Measurements from ENCODE around the gene CRHR1.

CRHR1 gene

DNA sequence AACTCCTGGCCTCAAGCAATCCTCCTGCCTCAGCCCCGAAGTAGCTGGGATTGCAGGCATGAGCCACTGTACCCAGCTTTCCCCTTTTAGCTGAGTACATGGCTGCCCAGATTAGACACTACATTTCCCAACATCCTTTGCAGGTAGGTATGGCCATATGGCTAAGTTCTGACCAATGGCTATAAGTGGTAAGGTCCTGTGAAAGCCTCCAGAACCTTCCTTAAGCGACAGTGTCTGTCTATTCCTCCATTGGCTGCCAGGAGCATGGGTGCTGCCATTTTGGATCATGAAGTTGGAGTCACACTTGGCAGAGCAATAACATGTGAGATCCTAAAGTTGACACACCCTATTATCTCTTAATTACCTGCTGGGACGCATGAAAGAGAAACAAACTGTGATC is 24.4 kb upstream of the CRHR1 start:
- DNase-seq, result no peak

DNA sequence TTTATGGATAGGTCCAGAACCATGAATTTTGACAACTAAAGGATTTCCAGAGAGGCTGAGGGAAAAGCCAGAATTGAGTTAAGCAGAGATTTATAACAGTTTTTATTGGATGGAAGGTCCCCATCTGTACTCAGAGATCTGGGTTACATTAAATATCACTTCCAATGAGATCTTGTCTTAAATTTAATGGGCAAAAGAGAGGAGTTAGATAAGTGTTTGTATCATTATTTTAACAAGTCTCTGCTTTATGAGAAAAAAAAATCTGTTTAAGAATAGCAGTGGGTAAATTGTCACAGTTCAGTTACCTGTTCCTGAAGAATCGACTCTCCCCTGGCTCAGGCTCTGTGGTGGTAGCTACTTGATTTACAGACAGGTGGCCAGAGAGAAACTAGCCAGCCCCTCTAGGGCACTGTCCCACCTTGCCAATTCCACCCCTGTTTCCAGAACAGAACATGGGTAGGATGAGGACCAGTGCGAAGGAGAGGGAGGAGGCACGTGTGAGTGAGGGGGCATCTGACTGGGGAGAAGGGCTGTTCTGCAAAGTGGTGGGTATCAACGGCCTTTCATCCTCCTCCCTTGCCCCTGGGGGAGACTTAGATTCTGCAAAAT is 22.1 kb upstream of the CRHR1 start:
- DNase-seq, result no peak

DNA sequence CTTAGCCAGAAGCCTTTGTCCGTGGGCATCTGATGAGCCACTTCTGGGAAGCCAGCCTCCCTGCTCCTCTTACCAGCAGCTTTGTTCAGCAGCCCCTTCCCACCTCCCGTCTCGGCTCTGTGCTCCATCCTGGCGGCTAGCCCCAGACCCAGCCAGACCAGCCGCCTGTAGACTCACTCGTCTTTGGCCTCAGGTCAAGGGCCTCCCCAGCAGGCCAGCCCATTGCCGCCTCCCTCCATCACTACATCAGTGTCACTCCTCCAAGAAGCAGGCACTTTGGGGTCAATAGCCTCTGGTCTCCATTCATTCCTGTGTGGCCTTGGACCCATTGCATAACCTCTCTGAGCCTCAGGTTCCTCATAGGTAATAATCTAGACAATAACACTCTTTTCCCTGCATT is 20.9 kb upstream of the CRHR1 start:
- DNase-seq, result no peak

DNA sequence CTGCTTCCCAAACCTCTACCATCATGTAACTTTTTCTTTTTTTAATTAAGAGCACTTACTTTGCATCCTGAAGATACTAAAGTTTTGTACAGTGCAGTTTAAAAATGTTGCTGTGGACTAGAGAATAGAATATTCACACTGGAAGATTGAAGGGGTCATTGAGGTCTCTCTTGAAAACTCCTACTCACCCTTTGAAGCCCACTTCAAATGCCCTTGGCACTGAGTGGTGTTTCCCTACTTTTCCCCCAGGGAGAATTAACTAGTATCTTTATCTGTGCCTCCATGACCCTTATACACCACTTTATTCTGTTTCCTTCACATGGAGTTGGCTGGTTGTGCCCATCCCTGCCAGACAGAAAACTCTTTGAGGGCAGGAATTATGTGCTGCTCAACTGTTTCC is 19.6 kb upstream of the CRHR1 start:
- no peak for DNase-seq

DNA sequence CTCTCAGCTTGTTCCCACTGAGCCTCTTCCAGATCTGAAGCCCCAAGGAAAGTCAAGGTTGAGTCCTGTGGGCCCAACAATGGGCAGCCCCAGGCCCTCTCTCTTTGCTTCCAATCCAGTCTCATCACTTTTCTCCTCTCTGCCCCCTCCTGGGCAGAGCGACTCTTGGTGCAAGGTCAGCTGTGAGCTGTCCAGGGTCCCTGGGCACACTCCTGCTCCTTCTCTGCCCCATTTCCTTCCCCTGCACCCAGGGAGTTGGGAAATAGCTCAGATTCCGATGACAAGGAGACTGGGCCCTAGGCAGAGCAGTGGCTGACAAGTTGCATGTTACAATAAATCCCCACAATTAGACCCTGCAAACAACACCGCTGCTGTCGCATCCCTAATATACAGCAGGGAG is 16.1 kb upstream of the CRHR1 start:
- peak; percentile 6 for DNase-seq

DNA sequence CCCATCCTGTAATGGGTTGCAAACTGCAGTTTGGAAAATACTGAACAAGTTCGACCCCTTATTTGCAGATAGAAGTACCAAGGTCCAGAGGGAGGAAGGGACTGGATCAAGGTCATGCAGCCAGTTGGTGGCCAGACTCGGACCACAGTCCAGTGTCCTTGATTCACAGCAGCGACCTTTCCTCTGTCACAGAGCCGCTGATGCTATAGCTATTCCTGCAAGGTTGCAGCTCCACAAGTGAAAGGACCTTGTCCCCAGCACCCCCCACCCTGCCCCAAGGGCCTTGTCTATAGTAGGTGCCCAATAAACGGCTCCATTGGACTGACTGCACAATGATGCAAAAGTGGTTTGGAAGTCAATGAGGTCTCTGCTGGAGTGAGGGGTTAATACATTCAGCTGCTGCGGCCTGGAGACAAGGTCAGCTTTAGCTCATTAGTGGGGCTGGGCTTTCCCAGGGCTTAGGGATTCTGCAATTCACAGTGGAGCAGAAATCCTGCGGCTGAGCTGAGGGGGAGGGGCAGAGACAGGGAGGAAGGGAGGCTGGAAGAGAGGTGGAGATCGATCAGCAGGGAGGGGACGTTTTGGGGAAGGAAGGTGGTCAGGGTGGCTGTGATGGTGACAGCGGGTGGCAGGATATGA is 13.4 kb upstream of the CRHR1 start:
- no peak for DNase-seq

DNA sequence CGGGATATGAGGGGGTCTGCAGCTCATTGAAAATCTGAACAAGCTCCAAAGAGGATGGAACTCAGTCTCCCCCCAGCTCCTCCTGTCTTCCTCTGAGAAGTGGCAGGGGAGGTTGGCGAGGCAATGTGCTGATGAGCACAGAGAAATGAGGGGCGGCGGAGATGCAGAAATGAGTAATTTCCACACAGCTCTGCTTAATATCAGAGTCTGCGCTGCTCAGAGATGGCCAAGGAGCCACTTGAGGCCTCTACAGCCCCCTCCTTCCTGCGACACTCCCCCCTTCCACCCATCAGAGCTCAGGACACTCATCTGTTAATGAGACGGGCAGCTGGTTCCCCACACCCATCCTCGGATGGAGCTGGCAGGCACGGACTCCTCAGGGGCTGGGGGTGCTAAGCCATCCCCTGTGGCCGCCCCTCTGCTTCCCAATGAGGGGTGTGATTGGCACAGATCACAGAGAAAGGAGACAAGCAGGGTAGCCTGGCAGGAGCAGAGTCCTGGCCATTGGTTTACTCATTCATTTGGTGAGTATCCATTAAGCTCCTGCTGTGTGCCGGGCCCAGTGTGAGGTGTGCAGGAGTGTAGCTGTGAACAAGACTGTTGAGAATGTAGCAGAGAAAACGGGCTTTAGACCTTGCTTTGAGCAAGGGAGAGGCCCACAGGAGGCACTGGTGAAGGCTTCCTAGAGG is 12.7 kb upstream of the CRHR1 start:
- DNase-seq, result no peak

DNA sequence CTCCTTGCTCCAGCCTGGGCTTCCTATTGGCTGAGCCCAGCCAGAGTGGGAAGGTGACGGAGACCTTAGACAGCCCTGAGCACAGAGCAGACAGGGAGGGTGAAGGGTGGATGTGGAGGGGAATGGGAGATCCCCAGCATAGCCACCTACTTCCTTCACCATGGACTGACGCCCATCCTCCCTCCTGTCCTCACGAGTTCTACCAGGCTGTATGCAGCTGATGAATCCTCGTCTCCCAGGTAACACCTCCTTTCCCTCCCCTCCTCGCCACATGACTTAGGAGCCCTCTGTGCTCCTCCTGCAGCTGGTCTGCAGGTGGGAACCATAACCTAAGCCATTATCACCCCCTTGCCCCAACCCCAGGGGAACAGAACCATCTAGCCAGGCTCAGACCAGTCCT is 9.0 kb upstream of the CRHR1 start:
- DNase-seq, result no peak

DNA sequence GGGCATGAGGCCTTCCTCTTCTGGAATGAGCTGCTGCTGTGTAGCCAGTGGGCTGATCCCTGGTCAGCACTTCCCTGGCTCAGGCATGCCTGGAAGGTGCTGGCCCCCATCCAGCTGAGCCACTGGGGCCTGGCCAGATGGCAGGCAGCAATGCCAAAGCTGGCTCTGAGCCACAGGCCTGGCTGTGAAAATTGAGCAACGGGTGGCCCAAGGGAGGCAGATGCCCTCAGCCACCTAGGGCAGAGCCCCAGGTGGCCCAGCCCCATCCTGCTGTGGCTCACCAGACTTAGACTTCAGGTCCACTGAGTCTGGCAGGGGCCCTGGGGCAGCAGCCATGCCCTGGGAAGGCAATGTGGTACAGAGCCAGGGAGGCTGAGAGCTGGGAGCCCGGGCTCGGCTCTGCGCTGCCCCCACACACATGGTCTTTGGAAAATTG is 8.5 kb upstream of the CRHR1 start:
- no peak for DNase-seq

DNA sequence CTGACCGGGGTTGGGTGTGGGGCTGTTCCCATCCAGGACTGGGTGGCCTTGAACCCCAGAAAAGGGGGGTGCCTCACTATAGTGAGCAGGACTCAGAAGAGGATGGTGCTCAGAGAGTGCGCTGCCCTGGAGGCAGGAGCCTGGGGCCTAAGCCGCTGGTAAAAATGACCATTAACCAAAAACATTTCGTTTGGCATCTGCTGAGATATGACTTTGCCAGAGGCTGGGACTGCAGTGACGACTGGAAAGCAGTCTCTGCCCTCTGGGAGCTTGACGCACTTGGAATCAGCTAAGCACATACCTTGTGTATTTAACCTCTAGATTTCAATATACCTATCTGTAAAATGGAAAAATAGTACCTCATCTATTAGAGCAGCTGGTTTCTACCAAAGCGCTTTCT is 7.2 kb upstream of the CRHR1 start:
- DNase-seq, result no peak

DNA sequence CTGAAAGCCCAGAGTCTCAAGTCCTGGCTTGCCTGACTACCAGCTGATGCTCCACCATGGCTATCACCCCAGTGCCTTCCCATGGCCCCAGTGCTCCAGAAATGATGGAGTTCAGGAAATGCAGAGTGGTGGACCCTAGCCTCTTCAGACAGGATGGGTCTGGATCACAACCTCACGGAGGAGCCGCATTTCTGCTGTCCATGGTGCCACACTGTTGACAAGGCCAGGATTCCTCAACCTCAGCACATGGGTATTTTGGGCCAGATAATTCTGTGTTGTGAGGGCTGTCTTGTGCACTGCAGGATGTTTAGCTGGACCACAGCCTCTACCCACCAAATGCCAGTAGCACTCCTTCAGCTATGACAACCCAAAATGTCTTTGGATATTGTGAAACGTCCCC is 6.7 kb upstream of the CRHR1 start:
- no peak for DNase-seq

DNA sequence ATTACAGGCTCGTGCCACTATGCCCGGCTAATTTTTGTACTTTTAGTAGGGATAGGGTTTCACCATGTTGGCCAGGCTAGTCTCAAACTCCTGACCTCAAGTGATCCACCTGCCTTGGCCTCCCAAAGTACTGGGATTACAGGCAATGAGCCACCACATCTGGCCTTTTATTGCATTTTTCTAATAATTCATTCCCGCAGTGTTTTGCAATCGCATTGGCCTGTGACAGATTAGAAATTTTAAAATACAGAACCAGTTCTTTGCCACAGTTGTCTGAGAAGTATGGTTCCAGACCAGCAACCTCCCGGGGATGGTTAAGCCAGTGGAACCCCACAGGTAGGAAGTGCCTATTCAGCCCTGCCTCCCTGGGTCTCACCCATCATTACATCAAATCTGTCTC is 3.2 kb upstream of the CRHR1 start:
- no peak for DNase-seq

DNA sequence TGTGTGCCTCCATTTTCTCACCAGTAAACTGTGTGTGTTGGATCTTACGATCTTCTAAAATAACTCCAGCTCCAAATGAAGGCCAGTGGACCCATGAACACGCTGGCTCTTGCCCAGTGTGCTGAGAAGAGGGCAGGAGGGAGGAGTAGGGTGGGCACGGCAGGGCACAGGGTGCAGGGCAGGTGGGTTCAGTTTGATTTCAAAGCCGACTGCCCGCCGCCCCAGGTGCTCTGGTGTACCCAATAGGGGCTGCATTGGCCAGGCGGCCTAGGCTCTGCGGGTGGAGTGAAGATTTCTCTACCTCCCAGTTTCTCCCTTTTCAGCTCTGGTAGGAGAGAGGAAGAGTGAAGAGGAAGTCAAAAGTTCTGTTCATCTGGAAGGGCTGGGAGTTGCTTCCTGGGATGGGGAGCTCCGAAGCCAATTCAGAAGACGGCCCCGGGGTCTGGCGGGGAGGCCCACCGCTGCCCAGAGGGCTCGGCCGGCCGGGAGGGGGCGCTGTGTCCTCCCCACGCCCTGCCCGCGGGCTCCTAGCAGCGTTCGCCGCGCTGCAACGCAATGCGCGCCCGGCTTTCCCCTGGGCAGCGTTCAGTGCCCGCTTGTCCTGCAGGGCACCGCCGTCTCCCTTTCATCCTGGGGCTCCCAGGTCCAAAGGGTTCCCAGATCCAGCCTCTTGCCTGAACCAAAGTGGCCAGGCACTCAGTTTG is 1.1 kb upstream of the CRHR1 start:
- DNase-seq, result no peak

DNA sequence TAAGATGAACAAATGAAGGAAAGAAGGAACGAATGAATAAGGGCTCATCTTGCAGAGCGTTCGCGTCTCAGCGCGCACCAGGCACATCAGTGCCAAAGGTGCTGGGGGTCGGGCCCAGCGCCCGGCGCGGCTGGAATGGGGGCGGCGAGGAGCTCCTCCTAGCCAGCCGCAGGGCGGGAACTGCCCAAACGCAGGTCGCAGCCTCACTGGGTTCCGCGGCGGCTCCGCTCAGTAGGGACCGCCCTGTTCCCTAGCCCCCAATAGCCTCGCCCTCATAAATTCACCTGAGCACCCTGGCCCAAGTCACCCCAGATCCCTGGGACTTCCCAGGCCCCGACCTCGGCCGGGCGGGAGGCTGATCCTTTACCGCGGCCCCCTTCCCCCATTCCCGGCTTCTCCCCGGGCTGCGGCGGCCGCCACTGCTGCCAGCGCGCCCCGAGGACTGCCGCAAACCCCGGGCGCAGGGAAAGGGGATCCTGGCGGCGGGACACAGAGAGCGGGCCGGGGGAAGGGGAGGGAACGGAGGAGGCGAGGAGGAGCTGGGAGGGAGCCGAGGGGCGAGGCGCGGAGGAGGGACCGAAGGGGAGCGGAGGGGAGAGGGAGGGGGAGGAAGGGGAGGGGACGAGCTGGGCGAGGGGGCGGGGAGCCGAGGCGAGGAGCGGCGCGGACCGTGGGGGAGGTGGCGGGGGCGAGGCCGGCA is 377 bp upstream of the CRHR1 start:
- no peak for DNase-seq

DNA sequence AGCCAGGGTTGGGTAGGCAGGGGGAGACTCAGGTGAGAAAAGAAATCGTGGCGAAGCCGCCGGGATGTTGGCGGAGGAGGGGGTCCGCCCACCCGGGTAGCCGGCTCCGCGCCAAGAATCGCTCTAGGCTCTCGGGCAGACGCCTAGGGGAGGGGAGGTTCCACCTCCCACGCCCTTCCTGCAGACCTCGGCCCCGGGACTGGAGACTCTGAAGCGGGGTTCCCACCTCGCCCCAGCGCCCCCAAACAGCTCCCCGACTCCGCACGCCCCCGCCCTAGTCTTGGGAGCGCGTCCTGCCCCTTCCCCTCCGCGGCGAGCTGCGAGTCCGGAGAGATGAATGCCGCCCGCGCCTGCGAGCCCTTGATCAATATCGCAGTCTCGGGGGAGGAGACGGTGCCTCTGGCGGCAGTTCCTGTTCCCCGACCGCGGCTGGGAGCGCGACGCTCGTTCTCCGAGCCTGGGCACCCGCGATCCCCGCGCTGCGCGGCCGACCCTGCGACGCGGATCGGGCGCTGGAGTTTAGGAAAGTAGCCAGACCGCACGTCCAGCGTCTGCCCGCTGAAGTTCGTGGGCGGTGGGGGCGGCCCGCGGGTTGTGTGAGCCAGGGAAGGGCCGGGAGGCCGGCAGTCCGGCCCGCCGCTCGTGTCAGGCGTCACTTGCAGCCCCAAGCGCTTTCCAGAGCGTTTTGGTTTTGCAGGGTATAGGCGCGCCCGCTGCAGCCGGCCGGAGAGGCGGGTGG is 790 bp downstream of the CRHR1 start:
- peak; percentile 3 for DNase-seq

DNA sequence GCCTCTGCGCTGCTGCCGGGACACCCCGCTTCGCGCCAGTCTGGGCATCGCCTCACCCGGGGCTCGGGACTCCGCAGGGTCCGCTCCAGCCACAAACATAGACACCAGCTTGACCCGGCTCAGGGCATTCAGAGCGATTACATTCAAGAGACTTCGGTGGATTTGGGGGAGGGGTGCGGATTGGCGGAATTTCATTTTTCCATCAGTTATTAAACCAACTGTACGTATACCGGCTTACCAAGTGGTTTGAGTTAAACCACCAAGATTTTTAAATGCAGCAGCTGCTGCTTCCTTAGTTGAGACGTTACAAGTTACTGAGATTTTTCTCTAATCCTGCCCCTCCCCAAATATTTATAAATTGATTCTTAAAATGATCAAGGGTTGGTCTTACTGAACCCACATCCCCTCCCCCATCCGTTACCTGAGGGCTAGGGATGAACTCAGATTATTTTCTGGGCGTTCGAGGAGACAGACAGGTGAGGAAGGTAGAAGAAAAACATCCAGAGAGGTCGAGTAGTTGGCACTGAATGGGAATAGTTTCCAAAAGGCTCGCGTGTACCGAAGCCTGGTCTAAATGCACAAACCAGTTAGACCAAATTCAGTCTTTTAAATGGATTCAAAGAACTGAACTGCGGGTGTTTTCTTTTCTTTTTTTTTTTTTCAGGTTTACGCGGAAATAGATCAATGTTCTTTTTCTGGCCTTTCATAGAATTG is 1.5 kb downstream of the CRHR1 start:
- DNase-seq, result no peak

DNA sequence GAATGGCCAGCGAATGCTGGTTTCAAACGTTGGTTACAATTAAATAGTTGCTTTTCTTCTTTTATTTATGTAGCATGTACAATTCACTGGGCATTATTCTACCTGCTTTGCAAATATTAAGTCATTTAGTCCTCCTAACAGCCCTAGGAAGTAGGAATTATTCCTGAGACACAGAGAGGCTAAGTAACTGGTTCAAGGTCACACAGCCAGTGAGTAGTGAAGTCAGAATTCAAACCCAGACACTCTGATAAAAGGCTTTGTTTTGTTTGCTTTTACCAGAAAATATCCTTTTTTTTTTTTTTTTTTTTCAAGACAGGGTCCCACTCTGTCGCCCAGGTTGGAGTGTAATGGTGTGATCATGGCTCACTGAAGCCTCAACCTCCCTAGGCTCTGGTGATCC is 2.2 kb downstream of the CRHR1 start:
- no peak for DNase-seq

DNA sequence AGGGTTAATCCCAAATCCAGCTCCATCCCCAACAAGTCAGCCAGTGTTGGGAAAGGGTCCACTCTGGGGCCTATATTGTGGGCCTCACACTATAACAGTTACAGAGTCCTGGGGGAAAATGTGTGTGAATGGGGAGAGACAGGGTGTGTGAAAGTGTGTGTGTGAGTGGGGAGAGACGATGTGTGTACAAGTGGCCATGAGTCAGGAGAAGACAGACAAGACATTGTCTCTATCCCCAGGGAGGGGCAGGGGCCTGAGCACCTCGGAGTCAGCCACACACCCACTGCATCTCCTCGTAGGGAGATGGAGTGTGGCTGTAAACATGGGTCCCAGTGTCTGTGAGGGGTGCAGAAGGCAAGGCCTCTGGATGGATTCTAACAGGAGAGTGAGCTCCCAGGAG is 2.9 kb downstream of the CRHR1 start:
- DNase-seq, result no peak

DNA sequence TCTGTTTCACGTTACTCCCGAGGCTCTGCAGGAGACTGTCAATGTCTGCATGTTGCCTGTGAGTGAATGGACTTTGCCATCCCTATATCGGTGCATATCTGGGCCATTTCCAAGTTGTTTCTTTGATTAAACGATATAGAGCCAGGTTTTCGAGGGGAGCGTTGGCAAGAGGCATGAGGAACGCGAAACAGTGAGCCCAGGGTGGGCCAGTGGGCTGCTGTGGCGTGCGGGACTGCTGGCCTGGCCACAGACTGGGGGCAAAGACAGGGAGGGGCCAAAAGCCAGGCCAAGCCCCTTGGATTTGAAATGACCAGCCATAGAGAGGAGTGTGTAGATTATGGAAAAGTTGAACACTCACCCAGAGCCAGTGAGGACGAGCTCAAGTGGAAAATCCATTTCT is 3.5 kb downstream of the CRHR1 start:
- DNase-seq, result no peak

DNA sequence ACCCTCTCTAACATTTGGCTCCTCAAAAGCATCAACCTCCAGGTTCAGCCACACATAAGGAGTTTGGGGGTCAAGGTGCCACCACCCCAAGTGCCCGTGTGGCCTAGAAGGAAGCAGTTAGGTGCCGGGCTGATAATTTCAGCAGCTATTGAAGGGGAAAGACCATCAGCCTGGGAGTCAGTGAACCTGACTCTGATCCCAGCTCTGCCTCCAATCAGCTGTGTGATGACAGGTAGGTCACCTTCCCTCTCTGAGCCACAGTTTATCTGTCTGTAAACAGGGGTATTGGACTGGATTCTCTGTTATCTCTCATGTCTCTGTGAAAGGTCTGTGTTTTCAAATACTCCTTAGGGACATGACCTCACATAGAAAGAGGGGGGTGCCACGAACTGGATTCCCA is 3.9 kb downstream of the CRHR1 start:
- no peak for DNase-seq

DNA sequence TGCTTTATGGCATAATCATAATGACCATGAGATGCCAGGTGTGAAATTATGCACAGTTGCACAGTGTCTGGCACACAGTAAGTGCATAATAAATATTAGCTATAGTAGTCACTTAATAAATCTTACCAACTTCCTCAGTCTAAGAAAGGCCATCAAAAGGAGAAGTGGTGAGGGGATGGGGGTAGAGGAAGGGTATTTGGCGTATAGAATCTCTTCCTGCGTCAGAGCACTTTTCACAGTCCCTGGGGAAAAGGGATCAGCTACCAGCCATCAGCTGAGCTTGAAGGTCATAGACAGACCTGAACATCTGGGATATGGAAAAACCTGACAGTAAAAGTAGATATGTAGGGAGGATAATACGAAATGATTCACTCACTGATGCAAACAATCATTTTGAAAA is 5.8 kb downstream of the CRHR1 start:
- no peak for DNase-seq
